Endothelial cell of umbilical vein (primary cell): ENCODE data around the gene MTFMT. TPM values are rescaled to one million over a fixed set of nuclear protein-coding genes. Genes with fewer than 3 reads are reported as not detected.

Source experiments
- BruUV-seq: library from RNA; stranded (reverse); fragments of 400-500 nt; replicated peaks from 2 replicates; lab custom pipeline; 2021; lab: Mats Ljungman, UMichigan
- CTCF ChIA-PET: fragments of 300-600, 350-600 bp; sonication (Branson Sonifier 250); formaldehyde crosslinking; loops from one replicate; lab custom pipeline; 2021; ENCODE audit warnings: antibody characterized with exemption, inconsistent platforms; lab: Charles Lee
- POLR2A ChIA-PET: fragments of 300-600, 350-600 bp; sonication (Branson Sonifier 250); formaldehyde crosslinking; loops from one replicate; lab custom pipeline; 2021; ENCODE audit warnings: antibody characterized with exemption, inconsistent platforms; lab: Charles Lee
- DNase-seq: peaks from one replicate; pipeline ENCODE4 v3.0.0-alpha.2; 2011; ENCODE audit warnings: low read depth, low spot score
- FAIRE-seq: peaks from 2 replicates; lab custom pipeline; 2011; peaks lifted over from hg19 to GRCh38; lab: Jason Lieb, UNC
- H2AFZ ChIP-seq: 2 replicates; pipeline ENCODE4 v1.6.0; 2012; ENCODE audit warnings: low read depth, low read length, control low read depth, inconsistent platforms
- H3K27ac ChIP-seq: 2 replicates; pipeline ENCODE4 v1.5.1; 2011; ENCODE audit warnings: low read depth, mild to moderate bottlenecking, control low read depth, low read length, moderate library complexity; ENCODE audit not compliant: insufficient read depth
- H3K27me3 ChIP-seq, 2 experiments: 2 replicates each; pipeline versions ENCODE4 v1.6.0 to v1.6.1; 2011; ENCODE audit warnings: low read length in 2 of 2, mixed read lengths in 1 of 2; ENCODE audit not compliant: control insufficient read depth in 2 of 2, insufficient read depth in 2 of 2
- H3K36me3 ChIP-seq, 2 experiments: 2 replicates in 1 of 2; 3 replicates in 1 of 2; pipeline ENCODE4 v1.5.1; 2011; ENCODE audit warnings: low read length in 2 of 2, mild to moderate bottlenecking in 1 of 2, moderate library complexity in 1 of 2; ENCODE audit not compliant: control insufficient read depth in 2 of 2, insufficient read depth in 2 of 2; ENCODE audit errors: extremely low read depth in 1 of 2
- H3K4me1 ChIP-seq: 3 replicates; pipeline ENCODE4 v1.5.1; 2011; ENCODE audit warnings: mild to moderate bottlenecking, low read length; ENCODE audit not compliant: control insufficient read depth, insufficient read depth; ENCODE audit errors: extremely low read depth
- H3K4me2 ChIP-seq: 2 replicates; pipeline ENCODE4 v1.6.1; 2011; ENCODE audit warnings: low read length, control low read depth, mixed read lengths; ENCODE audit not compliant: insufficient read depth
- H3K4me3 ChIP-seq, 3 experiments: fragments of 200-600 bp in 1 of 3; sonication (generic), shearing (Covaris generic) in 1 of 3; replicated peaks in 1 of 3; 2 replicates each; pipeline ENCODE4 v1.5.1; 2011 to 2016; ENCODE audit warnings: control low read depth in 3 of 3, low read length in 3 of 3, mild to moderate bottlenecking in 2 of 3, inconsistent platforms in 1 of 3, low read depth in 1 of 3, moderate library complexity in 1 of 3; ENCODE audit not compliant: insufficient read depth in 1 of 3
- H3K79me2 ChIP-seq: 2 replicates; pipeline ENCODE4 v1.6.0; 2012; ENCODE audit warnings: low read length, inconsistent platforms; ENCODE audit not compliant: control insufficient read depth, insufficient read depth
- H3K9ac ChIP-seq: replicated peaks from 2 replicates; pipeline ENCODE3; 2011; ENCODE audit warnings: low read length, control low read depth; ENCODE audit not compliant: insufficient read depth; ENCODE audit errors: extremely low read depth
- H3K9me1 ChIP-seq: replicated peaks from 3 replicates; pipeline ENCODE4 v1.6.0; 2011; ENCODE audit warnings: mild to moderate bottlenecking, low read length; ENCODE audit not compliant: control insufficient read depth, insufficient read depth; ENCODE audit errors: extremely low read depth
- H3K9me3 ChIP-seq: replicated peaks from 2 replicates; pipeline ENCODE4 v1.5.1; 2012; ENCODE audit warnings: low read length, inconsistent platforms; ENCODE audit not compliant: control insufficient read depth, insufficient read depth
- H4K20me1 ChIP-seq: replicated peaks from 2 replicates; pipeline ENCODE3; 2011; ENCODE audit warnings: mild to moderate bottlenecking, low read length; ENCODE audit not compliant: control insufficient read depth, insufficient read depth; ENCODE audit errors: extremely low read depth
- EZH2 ChIP-seq: IDR thresholded peaks from 2 replicates; pipeline ENCODE4 v1.6.1; 2012; ENCODE audit warnings: borderline replicate concordance, low read depth, mild to moderate bottlenecking, moderate library complexity, low read length, inconsistent platforms; ENCODE audit not compliant: severe bottlenecking
- FOS ChIP-seq: IDR thresholded peaks from 2 replicates; pipeline ENCODE4 v1.6.1; 2011; ENCODE audit warnings: mild to moderate bottlenecking, low read length, moderate library complexity, borderline replicate concordance; ENCODE audit not compliant: insufficient read depth
- GATA2 ChIP-seq: IDR thresholded peaks from 2 replicates; pipeline ENCODE4 v1.7.0; 2011; ENCODE audit warnings: low read depth, mild to moderate bottlenecking, moderate library complexity, mixed read lengths, low read length; ENCODE audit not compliant: insufficient read length, insufficient read depth
- JUN ChIP-seq: IDR thresholded peaks from 2 replicates; pipeline ENCODE4 v1.6.1; 2011; ENCODE audit warnings: borderline replicate concordance, low read depth; ENCODE audit not compliant: insufficient read length, insufficient read depth
- MAX ChIP-seq: IDR thresholded peaks from 2 replicates; pipeline ENCODE4 v1.6.1; 2011; ENCODE audit not compliant: insufficient read depth, insufficient read length
- MYC ChIP-seq: IDR thresholded peaks from one replicate; pipeline ENCODE4 v1.6.1; 2011; ENCODE audit warnings: mild to moderate bottlenecking, low read depth, low read length
- POLR2A ChIP-seq: IDR thresholded peaks from 2 replicates; pipeline ENCODE4 v1.6.1; 2012; ENCODE audit warnings: low read depth, mild to moderate bottlenecking, control low read depth, low read length
- POLR2AphosphoS5 ChIP-seq: IDR thresholded peaks from 2 replicates; pipeline ENCODE4 v1.6.1; 2012; ENCODE audit warnings: low read depth, mild to moderate bottlenecking, control low read depth, low read length, moderate library complexity; ENCODE audit not compliant: insufficient read depth
- dilution Hi-C: fragments of 300-500 bp; cut with MboI; formaldehyde crosslinking; loops from one replicate; pipeline ENCODE4 v1.15.0; 2019; ENCODE audit warnings: low sequenced_read_pairs; ENCODE audit not compliant: extremely low pct_ligation_motif_present
- intact Hi-C: fragments of 100-400 bp; cut with micrococcal nuclease; formaldehyde crosslinking; loops from one replicate; pipeline ENCODE4 v1.10.0; 2022
- polyA plus RNA-seq, 4 experiments: library from polyadenylated mRNA; depleted of rRNA in 3 of 4; stranded (reverse) in 3 of 4; unstranded in 1 of 4; fragments of >200 nt; gene quantifications; 2 replicates each; pipeline versions ENCODE4 v1.2.1 to v1.2.3, GENCODE V29; 2011 to 2012; ENCODE audit warnings: missing spikeins in 1 of 4
- total RNA-seq: library from RNA; stranded (reverse); gene quantifications from 2 replicates; pipeline ENCODE4 v1.2.3, GENCODE V29; 2021
- TF ChIP-seq, protein P1 (sequence below), 2 donors: IDR thresholded peaks; 1 replicate in 1 of 2; 2 replicates in 1 of 2; pipeline ENCODE4 v1.5.1; 2011; ENCODE audit warnings: low read length in 2 of 2, mild to moderate bottlenecking in 2 of 2, moderate library complexity in 2 of 2, control low read depth in 1 of 2, inconsistent platforms in 1 of 2, low read depth in 1 of 2; ENCODE audit not compliant: insufficient read depth in 1 of 2; ENCODE audit errors: extremely low read depth in 1 of 2

The MTFMT gene
- total and polyA plus RNA-seq, 2 donors (not counting 3 experiments of a cell fraction or from before 2014, with no cell fraction given) = 7.5 to 20.4 TPM

DNA sequence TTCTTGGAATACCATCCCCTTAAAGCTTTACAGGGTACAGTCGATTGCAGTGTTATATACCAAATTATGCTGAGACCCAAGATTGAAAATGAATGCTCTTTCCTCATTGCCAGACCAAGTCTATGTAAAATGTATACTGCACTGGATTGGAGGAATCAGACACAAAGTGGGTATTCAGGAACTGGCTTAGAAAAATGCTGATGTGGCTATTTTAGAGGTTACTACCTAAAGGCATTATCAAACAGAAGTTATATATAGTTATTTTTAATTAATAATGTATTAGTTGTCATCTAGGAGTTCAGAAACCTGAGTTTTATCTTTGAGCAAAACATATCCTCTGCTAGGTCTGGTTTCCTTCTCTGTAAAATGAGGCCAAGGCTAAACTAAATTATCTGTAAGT is 36.1 kb downstream of the MTFMT start:
- TF ChIP-seq POLR2A = no peak
- TF ChIP-seq FOS = no peak
- TF ChIP-seq, protein P1, sequence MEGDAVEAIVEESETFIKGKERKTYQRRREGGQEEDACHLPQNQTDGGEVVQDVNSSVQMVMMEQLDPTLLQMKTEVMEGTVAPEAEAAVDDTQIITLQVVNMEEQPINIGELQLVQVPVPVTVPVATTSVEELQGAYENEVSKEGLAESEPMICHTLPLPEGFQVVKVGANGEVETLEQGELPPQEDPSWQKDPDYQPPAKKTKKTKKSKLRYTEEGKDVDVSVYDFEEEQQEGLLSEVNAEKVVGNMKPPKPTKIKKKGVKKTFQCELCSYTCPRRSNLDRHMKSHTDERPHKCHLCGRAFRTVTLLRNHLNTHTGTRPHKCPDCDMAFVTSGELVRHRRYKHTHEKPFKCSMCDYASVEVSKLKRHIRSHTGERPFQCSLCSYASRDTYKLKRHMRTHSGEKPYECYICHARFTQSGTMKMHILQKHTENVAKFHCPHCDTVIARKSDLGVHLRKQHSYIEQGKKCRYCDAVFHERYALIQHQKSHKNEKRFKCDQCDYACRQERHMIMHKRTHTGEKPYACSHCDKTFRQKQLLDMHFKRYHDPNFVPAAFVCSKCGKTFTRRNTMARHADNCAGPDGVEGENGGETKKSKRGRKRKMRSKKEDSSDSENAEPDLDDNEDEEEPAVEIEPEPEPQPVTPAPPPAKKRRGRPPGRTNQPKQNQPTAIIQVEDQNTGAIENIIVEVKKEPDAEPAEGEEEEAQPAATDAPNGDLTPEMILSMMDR (IDR thresholded peaks at IDR 0.05; ENCODE audit: extremely low read depth in 1 of 2, insufficient read depth in 1 of 2, low read depth in 1 of 2, low read length in 2 of 2) = no peak
- TF ChIP-seq MYC = no peak
- TF ChIP-seq JUN = no peak
- no peak for TF ChIP-seq MAX
- no peak for TF ChIP-seq EZH2
- no peak for TF ChIP-seq POLR2AphosphoS5
- TF ChIP-seq GATA2 = no peak
- Histone ChIP-seq H3K27me3 (no peaks in the 10 kb centered on the region), H3K79me2 (peaks cover 9% of the 10 kb centered on the region), H3K36me3 (no peaks in the 10 kb centered on the region), H3K9me1 (no peaks in the 10 kb centered on the region), H3K4me2 (no peak overlapping the region), H4K20me1 (no peaks in the 10 kb centered on the region), H2AFZ (no peak overlapping the region), H3K9me3 (no peaks in the 10 kb centered on the region), H3K9ac (no peak overlapping the region), H3K27ac (no peak overlapping the region), H3K4me3 (no peak overlapping the region), H3K4me1 (peaks cover 10% of the 10 kb centered on the region)
- ChIA-PET POLR2A (no interaction called here), CTCF (no interaction called here)
- intact Hi-C loops (no loop called here), dilution Hi-C loops (no loop called here)
- BruUV-seq = no TSS peak
- FAIRE-seq (no peak), DNase-seq (no peak)
